COLO668 (cell line): ENCODE measurements around the gene PIBF1.
A peak's percentile ranks its signal among the peaks of the same experiment; 100 is the strongest.

Source experiments
- DNase-seq: peaks from one replicate; lab custom pipeline; 2025; ENCODE audit not compliant: unreplicated experiment; lab: John Stamatoyannopoulos, UW

PIBF1 gene

GRCh38 chr13:73058736-73059459, 277.0 kb downstream of the PIBF1 start, which contains the start of gene KLF5:
Gene KLF5, plus strand, starts transcription at chr13:73059005. Its CDS starts 323 bp downstream, at chr13:73059328.
- peak; percentile 100 for DNase-seq

GRCh38 chr13:73059460-73060250, 277.7 kb downstream of the PIBF1 start:
- DNase-seq, result peak; percentile 95

- peak; percentile 52 for DNase-seq
Measured at GRCh38 chr13:73060251-73061160, 278.6 kb downstream of the PIBF1 start.

- DNase-seq, result no peak
Measured at GRCh38 chr13:73061473-73061872, 279.5 kb downstream of the PIBF1 start.

- no peak for DNase-seq
Measured at GRCh38 chr13:73061876-73062275, 279.9 kb downstream of the PIBF1 start.

GRCh38 chr13:73062468-73062867, 280.5 kb downstream of the PIBF1 start:
- DNase-seq, result no peak

- DNase-seq, result no peak
Measured at GRCh38 chr13:73063166-73063565, 281.2 kb downstream of the PIBF1 start.

GRCh38 chr13:73065036-73065435, 283.1 kb downstream of the PIBF1 start:
- no peak for DNase-seq

GRCh38 chr13:73065665-73066340, 283.9 kb downstream of the PIBF1 start:
- peak; percentile 29 for DNase-seq
